GM23338 (cell line): ENCODE measurements around the gene MVB12B.

Experiments used
- CTCF ChIP-seq, 2 experiments: fragments of 200-600 bp in 1 of 2; sonication (generic) in 1 of 2; conservative IDR thresholded peaks; 2 replicates each; pipeline versions ENCODE4 v1.5.1 to v1.6.1; 2016 to 2017; ENCODE audit warnings: antibody characterized with exemption in 2 of 2, low read depth in 2 of 2, mild to moderate bottlenecking in 2 of 2, moderate library complexity in 1 of 2
- EZH2 ChIP-seq: fragments of 200-600 bp; sonication (generic); IDR thresholded peaks from one replicate; pipeline ENCODE4 v1.8.0; 2017; ENCODE audit warnings: antibody characterized with exemption, mild to moderate bottlenecking, low read depth; ENCODE audit not compliant: unreplicated experiment
- EZH2phosphoT487 ChIP-seq: fragments of 200-600 bp; sonication (generic); IDR thresholded peaks from one replicate; pipeline ENCODE4 v1.8.1; 2018; ENCODE audit warnings: antibody characterized with exemption; ENCODE audit not compliant: unreplicated experiment
- JUNB ChIP-seq: IDR thresholded peaks from one replicate; pipeline ENCODE4 v1.6.1; 2016; ENCODE audit warnings: antibody characterized with exemption; ENCODE audit not compliant: unreplicated experiment
- POLR2AphosphoS5 ChIP-seq: IDR thresholded peaks from 2 replicates; pipeline ENCODE4 v1.6.1; 2016; ENCODE audit warnings: antibody characterized with exemption, low read depth
- ZNF114 ChIP-seq: fragments of 250-450 bp; sonication (Bioruptor Pico); IDR thresholded peaks from 2 replicates; pipeline ENCODE4 v1.5.0; 2020; ENCODE audit warnings: mild to moderate bottlenecking, moderate library complexity

- TF ChIP-seq CTCF (conservative IDR thresholded peaks at IDR 0.05; ENCODE audit: low read depth in 2 of 2) (no peak), POLR2AphosphoS5 (no peak), EZH2 (no peak), ZNF114 (CRISPR knock-in tag) (no peak), EZH2phosphoT487 (no peak), JUNB (no peak)
Measured at GRCh38 chr9:126392662-126393371, 66.2 kb downstream of the MVB12B start.
